Karpas-422 (cell line): ENCODE measurements around the gene IRX4. TPM values are rescaled to one million over a fixed set of nuclear protein-coding genes. Genes with fewer than 3 reads are reported as not detected.

ENCODE experiments used
- total RNA-seq: library from RNA; depleted of rRNA; stranded (reverse); fragments of >200 nt; shearing (Covaris generic); gene quantifications from 2 replicates; pipeline ENCODE4 v1.2.3, GENCODE V29; 2014; ENCODE audit warnings: low replicate concordance; rRNA removed

Gene IRX4
- total RNA-seq, 1 experiment from 2014 or later: not detected

Other genes starting within 250 kb of the IRX4 start
- gene MRPL36, start 83.1 kb downstream of the IRX4 start, total RNA-seq: 63.7 and 67.1 TPM in 2 replicates
- 41.4 and 76.8 TPM in 2 replicates for gene NDUFS6, start 81.5 kb downstream of the IRX4 start, total RNA-seq